Activated gamma-delta T cell (primary cell): ENCODE data around the gene CYP26C1.

Source experiments
- DNase-seq: peaks from one replicate; lab custom pipeline; 2025; lab: John Stamatoyannopoulos, UW
- total RNA-seq, 2 donors: gene quantifications; one replicate each; lab custom pipeline; 2026; lab: John Stamatoyannopoulos, UW

CYP26C1 gene, protein sequence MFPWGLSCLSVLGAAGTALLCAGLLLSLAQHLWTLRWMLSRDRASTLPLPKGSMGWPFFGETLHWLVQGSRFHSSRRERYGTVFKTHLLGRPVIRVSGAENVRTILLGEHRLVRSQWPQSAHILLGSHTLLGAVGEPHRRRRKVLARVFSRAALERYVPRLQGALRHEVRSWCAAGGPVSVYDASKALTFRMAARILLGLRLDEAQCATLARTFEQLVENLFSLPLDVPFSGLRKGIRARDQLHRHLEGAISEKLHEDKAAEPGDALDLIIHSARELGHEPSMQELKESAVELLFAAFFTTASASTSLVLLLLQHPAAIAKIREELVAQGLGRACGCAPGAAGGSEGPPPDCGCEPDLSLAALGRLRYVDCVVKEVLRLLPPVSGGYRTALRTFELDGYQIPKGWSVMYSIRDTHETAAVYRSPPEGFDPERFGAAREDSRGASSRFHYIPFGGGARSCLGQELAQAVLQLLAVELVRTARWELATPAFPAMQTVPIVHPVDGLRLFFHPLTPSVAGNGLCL
- 0.31 to 0.65 reads per million in 2 donors for total RNA-seq

GRCh38 chr10:93059975-93060886, at the start of gene CYP26C1:
Gene CYP26C1 (plus strand): TSS chr10:93060798. CDS start chr10:93061264, 466 bp downstream.
- DNase-seq: no peak

DNA sequence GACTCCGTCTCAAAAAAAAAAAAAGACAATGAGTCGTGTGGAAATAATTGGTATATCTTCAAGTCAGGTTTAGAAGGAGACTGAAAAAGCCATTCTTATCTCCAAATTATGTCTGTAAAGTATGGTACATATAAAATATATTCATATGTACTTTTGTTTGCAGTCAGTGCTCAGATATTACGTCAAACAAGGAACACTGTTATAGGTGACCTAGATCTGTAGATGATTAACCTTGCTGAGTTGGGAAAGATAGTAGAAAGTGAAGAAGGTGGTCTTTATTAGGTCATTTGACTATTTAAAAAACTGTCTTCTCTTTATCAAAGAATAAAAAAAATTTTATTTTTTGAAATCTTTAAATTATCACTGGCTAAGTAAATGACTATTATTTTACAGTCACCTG, 44.9 kb upstream of the CYP26C1 start:
- DNase-seq: no peak

DNA sequence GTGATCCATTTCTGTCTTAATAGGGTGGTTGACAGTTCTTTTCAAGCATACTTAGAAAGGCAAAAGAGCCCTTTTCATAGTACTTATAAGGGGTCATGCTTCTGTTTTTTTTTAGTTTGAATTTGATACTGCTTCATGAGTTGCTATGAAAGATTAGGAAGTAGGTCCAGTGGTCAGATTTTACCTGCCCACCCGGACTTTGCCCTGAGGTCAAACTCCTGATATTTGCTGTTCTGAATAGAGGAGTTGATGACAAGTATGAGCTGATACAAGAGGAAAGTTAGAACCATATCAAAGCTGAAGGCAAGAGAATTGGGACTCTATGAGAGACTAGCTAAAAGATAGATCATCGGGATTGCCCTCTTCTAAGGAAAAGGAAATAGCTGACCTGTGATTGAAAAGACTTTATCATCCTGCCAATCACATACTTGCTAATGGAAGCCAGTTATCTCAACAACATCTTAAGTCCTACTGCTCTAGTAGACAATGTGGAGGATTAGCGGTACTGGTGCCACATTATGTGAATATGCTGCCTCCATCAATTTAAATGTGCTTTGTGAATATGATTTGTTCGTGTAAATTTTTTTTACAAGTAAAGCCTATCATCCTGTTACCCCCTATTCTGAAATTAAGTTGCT, 37.5 kb upstream of the CYP26C1 start:
- no peak for DNase-seq

DNA sequence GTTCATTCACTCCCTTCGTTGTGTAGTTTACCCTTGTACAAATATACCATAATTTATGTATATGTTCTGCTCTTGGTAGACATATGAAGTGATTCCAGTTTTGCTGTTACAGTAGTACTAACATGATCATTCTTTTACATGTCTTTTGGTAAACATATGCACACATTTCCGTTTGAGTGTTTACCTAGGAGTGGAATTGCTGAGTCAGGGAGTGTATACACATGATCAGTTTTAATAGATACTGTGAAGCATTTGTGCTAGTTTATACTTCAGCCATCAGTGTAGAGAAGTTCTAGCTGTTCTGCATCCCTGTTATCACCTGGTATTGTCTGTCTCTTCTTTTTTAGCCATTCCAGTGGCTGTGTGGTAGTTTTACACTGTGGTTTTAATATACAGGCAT, 34.5 kb upstream of the CYP26C1 start:
- no peak for DNase-seq

- no peak for DNase-seq
Measured at GRCh38 chr10:93027508-93027907, 33.1 kb upstream of the CYP26C1 start.

DNA sequence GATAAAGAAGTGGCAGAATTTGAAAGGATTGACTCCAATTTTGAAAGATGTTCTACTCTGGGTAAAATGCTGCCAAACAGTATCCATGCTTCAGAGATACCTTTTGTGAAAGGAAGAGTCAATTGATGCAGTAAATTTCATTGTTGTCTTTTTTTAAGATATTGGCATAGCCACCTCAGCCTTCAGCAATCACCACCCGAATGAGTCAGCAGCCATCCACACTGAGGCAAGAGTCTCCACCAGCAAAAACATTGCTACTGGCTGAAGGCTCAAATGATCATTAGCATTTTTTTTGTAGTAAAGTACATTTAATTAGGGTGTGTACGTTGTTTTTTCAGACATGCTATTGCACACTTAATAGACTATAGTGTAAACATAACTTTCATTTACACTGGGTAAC, 31.7 kb upstream of the CYP26C1 start:
- DNase-seq: no peak

- DNase-seq: no peak
Measured at GRCh38 chr10:93030409-93030808, 30.2 kb upstream of the CYP26C1 start.

GRCh38 chr10:93032105-93032808, 28.3 kb upstream of the CYP26C1 start:
- no peak for DNase-seq

- DNase-seq: no peak
Measured at GRCh38 chr10:93032809-93033137, 27.8 kb upstream of the CYP26C1 start.

DNA sequence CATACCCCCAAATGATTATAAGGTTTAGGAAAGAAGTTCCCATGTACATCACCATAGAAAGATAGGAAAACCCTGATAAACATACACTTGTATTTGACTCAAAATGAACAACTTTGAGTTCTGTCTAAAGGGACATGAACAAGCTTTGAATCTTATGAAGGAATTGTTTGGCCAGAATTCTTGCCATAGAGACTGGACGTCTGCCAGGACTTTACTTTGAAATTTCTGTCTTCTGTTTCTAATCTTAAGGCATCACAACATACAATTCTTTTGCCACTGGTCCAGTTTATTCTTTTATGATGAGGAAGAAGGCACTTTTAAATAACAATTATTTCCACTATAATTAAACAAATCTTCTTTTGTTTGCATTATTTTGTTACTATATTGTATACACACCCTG, 26.2 kb upstream of the CYP26C1 start:
- no peak for DNase-seq

DNA sequence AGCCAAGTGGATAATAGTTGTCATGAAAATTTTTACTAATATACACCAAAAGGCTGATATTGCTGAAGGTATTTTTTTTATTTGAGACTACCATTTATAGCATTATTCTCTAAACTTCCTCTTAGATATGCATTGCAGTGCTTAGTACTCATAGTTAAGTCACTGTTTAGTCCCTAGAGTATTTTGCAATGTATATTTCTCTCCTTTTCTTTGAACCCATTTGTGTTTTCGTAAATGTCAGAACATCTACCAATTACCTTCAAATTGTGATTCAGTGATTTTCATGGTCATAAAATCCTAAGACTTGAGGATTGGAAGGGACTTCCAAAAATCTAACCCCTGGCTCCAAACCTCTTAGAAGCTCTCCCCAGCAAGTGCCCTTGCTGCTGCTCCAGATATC, 21.5 kb upstream of the CYP26C1 start:
- no peak for DNase-seq

DNA sequence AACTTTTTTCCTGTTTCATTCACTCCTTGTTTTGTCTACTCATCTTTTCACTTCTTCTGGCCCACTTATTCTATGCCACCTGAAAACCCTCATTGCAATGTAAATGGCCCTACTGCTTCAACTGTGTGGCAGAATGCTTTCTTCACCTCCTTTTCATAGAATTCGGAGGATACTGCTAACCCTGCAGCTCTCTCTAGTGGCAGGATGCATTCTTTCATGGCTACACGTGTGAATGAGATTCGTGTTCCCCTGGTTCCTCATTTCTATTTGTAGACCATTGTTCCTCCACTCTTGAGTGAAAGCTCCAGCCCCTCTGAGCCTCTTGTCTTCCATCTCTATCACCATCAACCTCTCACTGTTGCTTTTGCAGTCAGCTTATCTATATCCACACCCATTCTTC, 20.9 kb upstream of the CYP26C1 start:
- DNase-seq: no peak

- no peak for DNase-seq
Measured at GRCh38 chr10:93054486-93054885, 6.1 kb upstream of the CYP26C1 start.

DNA sequence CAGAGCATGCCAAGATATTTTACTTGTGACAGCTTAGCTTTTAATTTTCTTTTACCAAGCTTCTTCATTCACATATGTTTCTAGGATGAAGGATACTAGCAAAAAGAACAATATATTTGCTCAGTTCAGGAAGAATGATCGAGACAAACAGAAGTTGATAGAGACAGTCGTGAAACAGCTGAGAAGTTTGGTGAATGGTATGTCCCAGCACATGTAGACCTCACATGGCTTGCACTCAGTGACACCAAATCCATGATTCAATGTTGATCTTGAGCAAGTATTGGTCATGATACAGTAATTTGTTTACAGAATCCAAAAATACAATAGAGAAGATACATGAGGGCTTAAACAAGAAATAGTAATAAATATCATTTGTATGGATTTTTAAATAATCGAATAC, 2.5 kb upstream of the CYP26C1 start:
- DNase-seq: no peak

- DNase-seq: no peak
Measured at GRCh38 chr10:93060887-93061593, 442 bp downstream of the CYP26C1 start.

GRCh38 chr10:93061594-93062513, 1.3 kb downstream of the CYP26C1 start:
- no peak for DNase-seq

- no peak for DNase-seq
Measured at GRCh38 chr10:93062514-93063143, 2.0 kb downstream of the CYP26C1 start.

DNA sequence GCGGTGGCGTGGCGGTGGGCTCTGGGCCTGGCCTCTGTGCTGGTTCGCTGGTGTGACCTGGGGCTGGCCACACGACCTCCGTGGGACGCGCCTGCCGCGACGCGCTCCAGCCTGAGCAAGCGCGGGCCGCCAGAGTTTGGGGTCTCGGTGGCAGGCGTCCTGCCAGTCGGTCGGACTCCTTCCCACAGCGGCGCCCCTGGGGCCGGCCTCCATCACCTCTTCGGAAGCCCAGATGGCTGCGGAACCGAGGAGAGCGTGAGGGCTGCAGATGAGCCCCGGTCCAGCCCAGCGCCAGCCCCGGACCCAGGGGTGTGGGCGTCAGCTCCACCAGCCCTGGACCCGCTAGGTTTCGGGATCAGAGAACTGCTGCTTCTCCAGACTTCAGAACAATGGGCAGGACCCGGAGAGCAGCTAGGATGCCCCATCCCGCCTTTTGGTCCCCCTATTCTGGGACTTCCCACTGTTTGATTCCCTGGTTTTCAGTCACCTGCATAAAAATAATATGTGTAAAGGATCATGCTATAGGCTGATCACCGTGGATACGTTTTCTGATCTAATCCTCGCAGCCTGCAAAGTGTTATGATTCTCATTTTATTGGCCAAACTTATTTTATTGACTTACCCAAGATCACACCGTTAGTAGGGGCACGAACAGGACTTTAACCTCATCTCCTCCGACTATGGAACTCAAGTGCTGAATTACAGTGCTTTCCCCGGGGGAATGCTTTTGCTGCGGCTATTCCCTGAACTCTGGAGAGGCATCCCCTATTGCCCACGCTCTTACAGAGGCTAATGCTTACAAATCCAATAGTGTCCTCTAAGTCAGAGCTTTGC, 2.8 kb downstream of the CYP26C1 start:
- no peak for DNase-seq
